Measurements from ENCODE around the gene LRRC7.

GRCh38 chr1:70117046-70117445 is 549.3 kb downstream of the LRRC7 start:
- no peak for TF ChIP-seq EZH2 (IDR thresholded peaks at IDR 0.05)
- TF ChIP-seq POLR2AphosphoS5 (IDR thresholded peaks at IDR 0.05; ENCODE audit: borderline replicate concordance, low read depth, low read length), result no peak

Measured in SK-N-MC (cell line).